Stimulated activated CD4-positive, alpha-beta T cell treated with anti-CD3 and anti-CD28 coated beads, Interleukin-1b, Interleukin-23, amount 100 ng/mL, for 1 hour (primary cell): Measurements from ENCODE around the gene ZNF746.
"Not testable (repeated sequence)": the region's sequence is repeated elsewhere in the genome, so short reads cannot be mapped to it uniquely, and the experiment has no call there.

Experiments used
- DNase-seq, 2 donors: peaks; one replicate each; pipeline ENCODE4 v3.0.0-alpha.2; 2020; ENCODE audit warnings: low read depth in 2 of 2

Gene ZNF746

DNA sequence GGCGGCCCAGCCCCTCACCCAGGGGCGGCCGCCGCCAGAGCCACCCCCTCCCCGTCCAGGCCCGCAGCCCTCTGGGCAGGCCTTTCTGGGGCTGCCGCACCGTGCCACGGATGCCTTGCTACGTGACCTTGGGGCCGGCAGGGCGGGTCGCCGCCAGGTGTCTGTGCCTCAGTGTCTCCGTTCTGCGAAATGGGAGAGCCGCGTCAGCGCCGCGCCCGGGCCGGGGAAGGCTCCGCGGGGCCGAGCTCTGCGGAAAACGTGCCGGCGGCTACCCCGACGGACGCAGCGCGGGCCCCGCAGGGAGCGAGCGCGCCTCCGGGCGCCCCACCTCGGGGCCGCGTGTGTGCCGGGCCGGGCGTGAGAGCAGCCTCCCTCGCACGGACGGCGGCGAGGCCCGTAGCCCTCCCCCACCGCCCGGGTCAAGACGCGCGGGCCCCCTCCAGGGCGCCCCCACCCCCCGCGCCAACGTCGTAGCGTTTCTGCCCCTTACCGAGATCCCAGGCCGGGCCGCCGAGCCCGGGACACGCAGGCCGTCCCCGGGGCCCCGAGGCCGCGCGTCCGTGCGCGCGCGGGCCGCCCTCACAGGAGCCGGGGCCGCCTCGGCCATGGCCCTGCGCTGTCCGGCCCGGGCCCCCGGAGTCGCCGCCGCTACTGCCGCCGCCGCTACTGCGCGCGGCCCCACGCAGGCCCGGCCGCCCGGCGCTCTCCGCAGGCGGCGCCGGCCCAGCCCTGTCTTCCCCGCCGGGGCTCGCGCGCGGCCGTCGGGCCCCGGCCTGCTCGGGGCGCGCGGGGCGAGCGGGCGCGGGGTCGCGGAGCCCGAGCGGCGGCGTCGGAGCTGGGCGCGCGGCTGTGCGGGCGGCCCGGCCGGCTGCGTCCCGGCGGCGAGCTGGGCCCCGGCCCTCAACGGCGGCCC is 37.8 kb downstream of the ZNF746 start:
- no peak for DNase-seq

DNA sequence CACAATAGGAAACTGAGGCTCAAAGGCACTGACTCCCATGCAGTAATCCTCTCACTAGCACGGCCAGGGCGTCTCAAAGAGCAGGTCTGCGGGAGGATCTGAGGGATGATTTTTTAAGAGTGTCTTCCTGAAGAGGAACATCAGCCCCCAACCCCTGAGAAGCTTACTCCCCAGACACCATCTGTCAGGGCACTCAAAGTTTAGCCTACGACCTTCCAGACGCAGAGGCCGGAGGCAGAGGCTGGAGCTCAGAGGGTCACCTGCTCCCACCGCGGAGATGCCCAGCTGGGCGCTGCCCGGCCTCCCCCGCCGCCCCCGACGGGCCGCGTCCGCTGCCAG is 38.4 kb downstream of the ZNF746 start:
- no peak for DNase-seq

DNA sequence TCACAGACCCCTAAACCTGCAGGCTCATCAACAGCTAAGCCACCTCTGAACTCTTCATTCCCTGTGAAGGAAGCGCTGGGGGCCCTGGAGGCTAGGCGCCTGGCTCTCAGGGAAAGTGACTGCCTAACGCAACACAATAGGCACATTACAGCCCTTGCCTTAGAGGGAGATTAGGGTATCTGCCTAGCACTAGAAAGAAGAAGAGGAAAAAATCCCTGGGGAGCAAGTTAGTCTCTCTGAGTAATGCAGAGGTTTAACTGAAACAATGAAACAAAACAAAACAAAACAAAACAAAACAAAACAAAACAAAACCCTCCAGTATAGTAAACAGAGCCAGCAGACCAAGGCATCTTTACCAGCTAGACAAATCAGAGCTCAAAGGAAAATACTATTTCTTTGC is 39.4 kb downstream of the ZNF746 start:
- DNase-seq, result no peak

DNA sequence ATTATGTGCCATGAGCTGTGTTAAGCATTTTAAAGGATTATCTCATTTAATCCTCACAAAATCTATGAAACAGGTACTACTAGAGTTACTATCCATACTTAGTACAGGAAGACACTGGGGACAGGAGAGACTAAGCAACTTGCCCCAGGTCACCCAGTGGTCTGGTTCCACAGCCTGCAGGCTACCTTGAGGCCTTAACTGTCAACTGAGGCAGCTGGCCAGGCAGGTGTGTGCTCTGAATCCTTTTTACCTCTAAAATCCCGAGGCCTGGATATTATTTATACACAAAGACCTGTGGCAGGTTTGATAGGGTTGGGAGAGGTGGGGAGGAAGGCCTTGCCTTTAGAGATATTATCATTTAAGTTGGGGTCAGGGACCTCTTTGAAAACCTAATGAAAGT is 39.8 kb downstream of the ZNF746 start:
- DNase-seq, result no peak

DNA sequence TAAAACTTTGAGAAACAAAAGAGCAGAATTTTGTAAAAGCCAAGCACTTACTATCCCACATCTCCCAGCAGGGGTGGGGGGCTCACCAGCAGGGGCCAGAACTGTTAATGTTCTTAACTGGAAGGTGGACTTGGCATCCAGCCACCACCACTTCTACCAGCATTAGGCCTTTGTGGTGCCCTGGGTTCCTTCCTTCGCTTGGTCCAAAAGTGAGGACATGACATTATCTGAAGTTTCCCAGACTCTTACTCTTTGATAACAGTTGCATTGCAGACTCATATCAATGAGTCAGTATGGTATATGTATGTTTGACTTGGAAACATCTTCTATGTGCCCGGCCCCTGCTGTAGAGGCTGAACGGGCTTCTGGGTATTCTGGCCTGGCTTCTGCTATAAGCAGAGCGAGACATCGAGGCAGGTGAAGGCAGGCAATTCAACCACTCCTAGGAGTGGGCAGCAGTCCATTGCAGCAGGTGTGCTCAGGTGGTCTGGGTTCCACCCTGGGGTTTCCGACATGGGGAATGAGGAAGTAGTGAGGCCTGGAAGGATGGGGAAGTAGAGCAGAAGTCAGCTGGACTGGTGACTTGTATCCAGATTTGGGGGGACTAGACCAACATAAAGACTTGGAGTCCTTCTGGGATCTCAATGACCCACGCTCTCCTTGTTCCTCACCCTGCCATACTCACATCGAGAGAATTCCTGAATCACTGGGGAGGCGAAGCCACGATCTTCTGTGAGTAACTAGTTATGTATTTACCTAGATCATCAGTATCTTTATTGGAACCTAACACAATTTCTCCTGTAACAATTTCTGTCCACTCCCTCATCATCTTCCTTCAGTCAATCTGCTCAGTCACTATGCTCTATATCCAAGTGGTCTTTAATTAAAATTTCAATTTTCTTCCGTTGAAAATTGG is 40.8 kb downstream of the ZNF746 start:
- no peak for DNase-seq

DNA sequence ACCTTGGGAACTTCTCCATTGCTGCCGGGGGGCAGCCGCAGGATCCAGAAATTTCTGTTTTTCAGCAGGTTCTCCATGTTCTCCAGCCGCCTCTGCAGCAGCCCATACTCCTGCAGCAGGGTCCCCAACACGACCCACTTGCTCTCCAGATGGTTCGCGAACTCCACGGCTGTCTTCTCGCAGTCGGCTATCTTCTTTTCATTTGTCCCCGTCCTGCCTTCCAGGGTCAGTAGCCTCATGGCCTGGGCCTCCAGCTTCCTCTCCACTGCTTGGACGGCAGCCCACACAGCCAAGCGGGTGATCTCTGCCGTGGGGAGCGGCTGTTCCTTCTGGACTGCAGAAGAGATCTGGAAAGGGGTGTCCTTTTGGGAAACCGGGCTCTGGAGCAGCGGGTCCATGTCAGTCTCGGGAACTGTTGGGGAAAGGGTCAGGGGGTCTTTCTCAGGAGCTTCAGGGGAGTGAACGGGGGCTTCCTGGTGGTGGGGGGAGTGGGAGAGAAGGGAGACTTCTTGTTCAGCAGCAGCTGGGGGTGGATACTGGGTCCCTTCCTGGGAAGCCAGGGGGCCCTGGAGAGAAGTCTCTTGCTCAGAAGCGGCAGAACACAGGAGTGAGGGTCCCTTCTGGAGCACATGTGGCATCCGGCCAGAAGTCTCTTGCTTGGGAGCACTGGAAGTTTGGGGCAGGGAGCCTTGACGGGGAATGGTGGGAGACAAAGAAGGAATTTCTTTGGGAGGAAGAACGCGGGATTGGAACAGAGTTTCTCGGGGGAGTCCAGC is 42.2 kb downstream of the ZNF746 start:
- DNase-seq, result no peak

DNA sequence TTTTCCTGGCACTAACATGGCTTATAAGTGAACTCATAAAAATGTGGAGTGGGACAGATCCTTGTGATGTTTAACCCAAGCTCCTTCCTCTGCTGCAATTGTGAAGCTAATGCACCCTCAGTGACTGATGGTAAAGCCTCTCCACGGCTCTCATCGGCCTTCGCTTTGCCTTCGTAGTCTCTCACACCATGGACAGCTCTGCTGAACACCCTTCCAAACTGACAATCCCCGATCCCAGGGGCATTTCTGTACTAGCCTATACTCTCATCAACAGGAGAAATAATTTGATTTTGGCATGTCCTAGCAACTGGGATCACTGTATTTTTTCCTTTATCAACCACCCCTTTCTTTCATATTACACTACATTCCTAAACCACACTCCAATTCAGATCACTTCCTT is 42.9 kb downstream of the ZNF746 start:
- no peak for DNase-seq

DNA sequence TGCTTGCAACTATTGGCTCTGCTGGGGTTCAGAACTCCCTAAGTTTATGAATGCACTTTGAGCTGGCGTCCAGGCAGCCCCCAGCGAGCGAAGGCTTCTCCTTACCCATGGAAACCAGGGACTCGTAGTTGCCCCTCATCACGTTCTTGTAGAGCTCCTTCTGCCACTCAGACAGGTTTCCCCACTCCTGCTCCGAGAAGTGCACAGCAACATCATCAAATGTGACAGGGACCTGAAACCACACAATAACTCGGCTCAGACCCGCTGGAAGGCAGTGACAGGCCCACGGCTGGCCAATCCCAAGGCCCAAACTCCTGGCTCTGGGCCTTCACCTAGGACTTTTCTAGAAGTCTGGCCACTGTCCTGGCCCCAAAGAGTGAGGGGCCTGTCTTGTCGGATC is 43.6 kb downstream of the ZNF746 start:
- DNase-seq, result no peak

DNA sequence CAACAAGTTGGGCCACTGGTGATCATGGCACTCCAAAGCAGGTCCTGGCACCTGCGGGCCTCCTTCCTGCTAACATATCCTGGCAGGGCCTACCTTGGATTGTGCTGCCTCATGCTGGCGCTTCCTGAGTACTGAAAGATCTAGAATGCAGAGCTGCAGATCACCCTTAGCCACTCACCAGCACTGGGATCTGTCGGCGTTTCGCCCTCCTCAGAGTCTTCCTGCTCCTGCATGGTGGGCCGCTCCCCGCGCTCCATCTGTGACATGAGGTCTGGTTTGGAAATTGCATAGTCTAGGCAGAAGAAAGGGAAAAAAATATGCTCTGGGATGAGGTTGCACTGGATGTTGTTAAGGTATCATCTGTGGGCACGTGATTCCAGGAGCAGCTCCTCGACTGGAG is 46.8 kb downstream of the ZNF746 start:
- no peak for DNase-seq

DNA sequence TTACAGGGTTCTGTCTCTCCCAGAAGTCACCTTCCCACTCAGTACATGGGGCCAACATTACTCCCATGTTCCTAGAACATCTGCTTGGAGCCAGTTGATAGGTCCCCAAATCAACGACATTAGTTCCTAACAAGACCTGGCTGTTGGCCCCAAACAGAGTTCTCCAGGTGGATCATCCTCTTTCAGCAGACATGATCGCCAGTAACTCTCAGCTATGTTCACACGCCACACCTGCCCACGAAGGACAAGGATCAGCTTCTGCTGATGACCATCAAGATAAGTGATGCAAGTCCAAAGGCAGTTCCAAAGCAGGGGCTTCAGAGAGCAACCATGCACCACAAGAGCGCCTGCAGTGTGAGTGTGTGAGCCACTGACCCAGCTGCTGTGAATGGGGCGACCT is 47.7 kb downstream of the ZNF746 start:
- no peak for DNase-seq

DNA sequence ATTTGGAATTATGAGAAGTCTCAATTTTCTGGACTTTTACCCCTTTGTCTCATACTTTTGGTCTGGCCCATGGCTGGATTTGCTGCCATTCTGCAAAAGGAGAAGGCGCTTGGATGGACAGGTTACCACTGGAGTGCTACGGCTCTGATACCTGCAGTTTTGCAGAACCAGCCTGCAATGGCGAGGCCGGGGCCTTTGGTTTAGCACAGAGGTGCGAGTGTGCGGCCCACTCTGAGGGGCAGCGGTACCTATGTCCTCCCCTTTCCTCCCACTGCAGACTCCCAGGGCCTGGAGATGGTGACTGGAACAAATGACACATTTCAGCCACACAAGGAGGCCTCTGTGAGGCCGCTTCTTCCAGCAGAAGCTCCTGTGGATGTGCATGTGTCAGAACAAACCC is 48.6 kb downstream of the ZNF746 start:
- no peak for DNase-seq

DNA sequence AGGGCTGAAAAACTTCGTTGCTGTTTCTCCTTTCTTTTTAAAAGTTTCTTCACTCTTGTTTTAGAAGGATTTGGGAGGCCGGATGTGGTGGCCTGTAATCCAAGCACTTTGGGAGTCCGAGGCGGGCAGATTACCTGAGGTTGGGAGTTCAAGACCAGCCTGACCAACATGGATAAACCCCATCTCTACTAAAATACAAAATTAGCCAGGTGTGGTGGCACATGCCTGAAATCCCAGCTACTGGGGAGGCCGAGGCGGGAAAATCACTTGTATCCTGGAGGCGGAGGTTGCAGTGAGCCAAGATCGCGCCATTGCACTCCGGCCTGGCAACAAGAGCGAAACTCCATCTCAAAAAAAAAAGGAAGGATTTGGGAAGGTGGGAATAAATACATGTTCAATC is 51.6 kb downstream of the ZNF746 start:
- DNase-seq, result not testable (repeated sequence)

DNA sequence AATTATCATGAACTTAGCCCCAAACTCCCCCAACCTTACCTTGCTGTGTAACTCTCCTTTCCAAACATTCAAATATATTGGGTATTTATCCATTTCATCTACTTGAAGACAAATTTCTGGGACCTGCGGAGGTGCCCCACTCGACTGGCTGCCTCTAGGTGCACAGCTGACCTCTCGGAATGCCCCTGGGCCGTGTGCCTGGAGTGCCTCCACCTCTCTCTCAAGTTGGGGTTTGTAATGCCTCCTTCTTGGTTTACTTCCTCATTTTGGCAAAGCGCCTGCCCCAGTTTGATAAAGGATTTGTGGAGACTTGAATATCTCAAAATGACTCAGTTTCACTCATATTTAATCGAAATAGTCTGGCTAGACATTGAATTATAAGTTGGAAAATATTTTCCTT is 53.3 kb downstream of the ZNF746 start:
- no peak for DNase-seq

DNA sequence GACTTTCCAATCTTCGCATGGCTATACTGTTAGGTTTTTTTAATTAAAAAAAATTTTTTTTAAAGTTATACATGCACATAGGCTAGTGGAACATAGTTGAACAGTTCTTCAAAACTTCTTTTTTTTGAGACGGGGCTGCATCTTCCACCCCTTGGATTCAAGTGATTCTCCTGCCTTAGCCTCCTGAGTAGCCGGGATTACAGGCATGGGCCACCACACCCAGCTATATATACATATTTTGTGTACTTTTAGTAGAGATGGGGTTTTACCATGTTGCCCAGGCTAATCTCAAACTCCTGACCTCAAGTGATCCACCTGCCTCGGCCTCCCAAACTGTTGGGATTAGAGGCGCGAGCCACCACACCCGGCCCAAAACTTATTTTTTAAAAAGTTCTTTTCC is 54.1 kb downstream of the ZNF746 start:
- DNase-seq, result no peak

DNA sequence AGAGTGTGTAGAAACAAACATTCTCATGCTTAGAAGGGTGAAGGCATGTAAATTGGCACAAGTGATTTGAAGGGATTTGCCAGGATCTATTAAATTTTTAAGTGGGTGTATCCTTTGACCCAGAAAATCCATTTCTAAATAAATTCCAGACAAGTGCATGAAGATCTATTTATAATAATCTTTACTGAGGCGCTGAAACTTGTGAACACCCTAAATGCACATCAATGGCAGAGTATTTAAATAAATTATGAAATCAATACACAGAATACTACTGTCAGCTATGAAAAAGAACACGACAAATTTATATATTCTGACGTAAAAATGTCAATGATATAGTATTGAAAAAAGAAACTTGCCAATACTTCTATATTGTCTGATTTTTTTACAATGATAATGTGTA is 54.7 kb downstream of the ZNF746 start:
- no peak for DNase-seq

DNA sequence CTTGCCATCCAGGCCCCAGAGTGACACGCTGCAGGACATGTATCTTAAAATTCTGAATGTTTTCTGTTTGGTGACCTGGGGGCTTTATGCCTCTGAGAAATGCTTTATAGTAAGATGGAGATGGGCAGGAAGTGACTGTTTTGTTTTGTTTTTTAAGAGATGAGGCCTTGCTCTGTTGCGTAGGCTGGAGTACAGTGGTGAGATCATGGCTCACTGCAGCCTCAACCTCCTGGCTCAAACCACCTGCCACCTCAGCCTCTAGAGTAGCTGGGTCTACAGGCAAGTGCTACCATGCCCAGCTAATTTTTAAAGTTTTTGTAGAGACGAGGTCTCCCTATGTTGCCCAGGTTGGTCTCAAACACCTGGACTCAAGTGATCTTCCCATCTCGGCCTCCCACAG is 57.4 kb downstream of the ZNF746 start:
- DNase-seq, result no peak

DNA sequence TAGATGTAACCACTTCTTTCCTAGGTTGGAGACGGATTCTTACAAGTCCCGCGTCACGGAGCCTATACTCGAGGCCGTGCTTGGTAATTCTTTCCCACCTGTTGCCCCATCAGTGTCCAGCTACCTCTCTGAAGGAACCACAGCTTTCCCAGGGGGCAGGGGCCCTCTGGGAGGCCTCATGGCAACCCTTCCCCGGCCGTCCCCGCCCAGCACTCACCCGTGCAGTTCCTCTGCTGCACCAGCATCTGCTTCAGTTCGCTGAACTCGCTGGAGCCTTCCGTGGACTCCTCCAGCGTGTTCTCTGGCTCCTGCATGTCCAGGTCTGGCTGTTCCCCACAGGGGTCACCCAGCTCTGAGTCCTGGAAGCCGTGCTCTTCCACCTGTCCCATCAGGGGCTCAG is 61.3 kb downstream of the ZNF746 start:
- no peak for DNase-seq

DNA sequence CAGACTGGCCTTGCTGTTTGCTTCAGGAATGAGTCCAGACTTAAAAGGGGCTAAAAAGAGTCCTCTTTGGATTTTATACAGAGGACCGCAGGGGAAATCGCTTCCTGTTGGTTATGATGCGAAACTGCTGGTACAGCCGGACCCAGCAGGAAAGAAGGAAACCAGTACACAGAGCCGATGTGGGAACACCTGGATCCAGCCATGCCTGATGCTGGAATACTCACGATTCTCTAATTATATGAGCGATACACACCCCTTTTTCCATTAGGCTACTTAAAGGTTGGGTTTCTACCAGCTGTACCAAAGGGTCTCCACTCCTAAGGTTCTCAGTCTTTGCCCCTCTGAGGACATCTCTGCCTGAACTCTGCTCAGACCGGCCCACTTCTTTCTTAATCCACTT is 64.5 kb downstream of the ZNF746 start:
- no peak for DNase-seq

DNA sequence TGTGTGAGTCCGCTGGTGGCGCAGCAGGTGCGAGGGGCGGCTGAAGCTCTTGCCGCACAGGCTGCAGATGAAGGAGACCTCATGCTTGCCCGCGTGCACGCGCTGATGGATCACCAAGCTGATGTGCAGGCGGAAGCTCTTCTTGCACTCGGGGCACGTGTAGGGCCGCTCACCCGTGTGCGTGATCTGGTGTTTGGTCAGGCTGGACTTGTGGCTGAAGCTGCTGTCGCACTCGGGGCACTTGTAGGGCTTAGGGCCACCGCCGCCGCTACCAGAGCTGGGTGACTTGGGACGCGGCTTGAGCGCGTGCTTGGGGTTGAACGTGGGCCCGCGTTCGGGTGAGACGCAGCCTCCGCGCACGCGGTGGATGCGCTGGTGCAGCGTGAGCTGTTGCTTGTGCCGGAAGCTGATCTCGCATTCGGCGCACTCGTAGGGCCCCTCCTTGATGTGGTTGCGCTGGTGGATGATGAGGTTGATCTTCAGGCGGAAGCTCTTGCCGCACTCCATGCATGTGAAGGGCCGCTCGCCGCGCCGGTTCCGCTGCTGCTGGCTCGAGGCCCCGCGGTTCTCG is 65.4 kb downstream of the ZNF746 start:
- DNase-seq, result no peak

DNA sequence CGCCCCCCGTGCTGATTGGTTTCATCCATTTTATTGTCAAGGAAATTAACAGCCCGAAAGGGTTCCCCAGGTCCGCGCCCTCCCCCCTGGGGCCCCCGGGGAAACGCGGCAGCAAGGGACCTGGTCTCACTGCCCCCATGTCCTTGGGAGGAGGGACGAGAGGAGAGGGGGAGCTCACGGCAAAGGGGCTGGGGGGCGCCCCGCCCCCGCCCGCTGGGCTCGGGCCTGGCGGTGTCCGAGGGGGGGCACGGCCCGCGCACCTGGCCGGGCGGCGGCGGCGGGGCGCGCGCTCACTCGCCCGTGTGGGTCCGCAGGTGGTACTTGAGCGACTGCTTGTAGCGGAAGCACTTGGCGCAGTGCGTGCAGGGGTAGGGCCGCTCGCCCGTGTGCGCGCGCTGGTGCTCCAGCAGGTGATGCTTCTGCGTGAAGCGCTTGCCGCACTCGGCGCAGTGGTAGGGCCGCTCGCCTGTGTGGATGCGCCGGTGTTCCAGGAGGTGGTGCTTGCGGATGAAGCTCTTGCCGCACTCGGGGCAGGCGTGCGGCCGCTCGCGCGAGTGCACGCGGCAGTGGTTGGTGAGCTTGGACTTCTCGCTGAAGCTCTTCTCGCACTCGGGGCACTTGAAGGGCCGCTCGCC is 66.0 kb downstream of the ZNF746 start:
- DNase-seq, result no peak

DNA sequence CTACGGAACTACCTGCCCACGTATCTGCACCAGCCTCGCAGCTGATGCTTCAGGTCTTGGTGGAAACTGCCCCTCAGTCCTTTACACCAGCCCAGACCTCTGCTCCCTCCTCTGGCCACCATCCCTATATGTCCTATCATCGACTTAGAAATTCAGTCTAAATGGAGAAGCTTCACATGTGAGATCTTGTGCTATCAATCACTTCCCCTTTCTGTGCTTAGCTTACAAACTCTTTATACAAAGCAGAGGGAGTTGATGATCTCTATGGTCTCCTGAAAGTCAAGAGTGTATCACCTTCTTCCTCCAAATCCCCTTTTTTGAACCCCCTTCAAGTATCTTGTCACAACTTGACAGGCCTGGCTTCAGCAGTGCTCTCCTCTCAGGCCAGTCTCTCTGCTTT is 67.4 kb downstream of the ZNF746 start:
- DNase-seq, result no peak
